Lower leg skin (tissue), 4 donors: ENCODE measurements around the gene PPP3R1. TPM values are rescaled to one million over a fixed set of nuclear protein-coding genes. Genes with fewer than 3 reads are reported as not detected.

Experiments used
- DNase-seq, 2 donors: peaks; one replicate each; pipeline ENCODE4 v3.0.0-alpha.2; 2019; ENCODE audit warnings: low spot score in 2 of 2
- H3K4me3 ChIP-seq: fragments of 200-600 bp; sonication (generic); 2 replicates; pipeline ENCODE4 v1.5.1; 2017; ENCODE audit warnings: mild to moderate bottlenecking, low read depth; ENCODE audit not compliant: poor library complexity, severe bottlenecking
- POLR2A ChIP-seq, 2 donors: fragments of 450-650 bp; IDR thresholded peaks; one replicate each; pipeline ENCODE4 v1.6.1; 2016 to 2017; ENCODE audit warnings: antibody characterized with exemption in 2 of 2, mild to moderate bottlenecking in 1 of 2, moderate library complexity in 1 of 2
- WGBS, 2 donors: methylation state at CpG; one replicate each; pipeline ENCODE4 v1.1.5; 2018; 5-methylcytosine and 5-hydroxymethylcytosine counted together
- intact Hi-C: fragments of 100-400 bp; cut with DNase I; formaldehyde crosslinking; loops from one replicate; pipeline ENCODE4 v1.15.0; 2023; ENCODE audit warnings: low total_unique reads
- total RNA-seq, 4 donors: library from RNA; depleted of rRNA; stranded (reverse); fragments of >200 nt; gene quantifications; one replicate each; pipeline ENCODE4 v1.1.0, GENCODE V29; 2016
- TF ChIP-seq, protein P1 (sequence below), 3 donors: fragments of 450-650 bp; IDR thresholded peaks; one replicate each; pipeline ENCODE4 v1.5.1; 2016; ENCODE audit warnings: antibody characterized with exemption in 3 of 3, mild to moderate bottlenecking in 3 of 3, moderate library complexity in 2 of 3

The PPP3R1 gene
- total RNA-seq, 4 donors from 2014 or later: 31.0 to 42.4 (median 34.7) TPM

DNA sequence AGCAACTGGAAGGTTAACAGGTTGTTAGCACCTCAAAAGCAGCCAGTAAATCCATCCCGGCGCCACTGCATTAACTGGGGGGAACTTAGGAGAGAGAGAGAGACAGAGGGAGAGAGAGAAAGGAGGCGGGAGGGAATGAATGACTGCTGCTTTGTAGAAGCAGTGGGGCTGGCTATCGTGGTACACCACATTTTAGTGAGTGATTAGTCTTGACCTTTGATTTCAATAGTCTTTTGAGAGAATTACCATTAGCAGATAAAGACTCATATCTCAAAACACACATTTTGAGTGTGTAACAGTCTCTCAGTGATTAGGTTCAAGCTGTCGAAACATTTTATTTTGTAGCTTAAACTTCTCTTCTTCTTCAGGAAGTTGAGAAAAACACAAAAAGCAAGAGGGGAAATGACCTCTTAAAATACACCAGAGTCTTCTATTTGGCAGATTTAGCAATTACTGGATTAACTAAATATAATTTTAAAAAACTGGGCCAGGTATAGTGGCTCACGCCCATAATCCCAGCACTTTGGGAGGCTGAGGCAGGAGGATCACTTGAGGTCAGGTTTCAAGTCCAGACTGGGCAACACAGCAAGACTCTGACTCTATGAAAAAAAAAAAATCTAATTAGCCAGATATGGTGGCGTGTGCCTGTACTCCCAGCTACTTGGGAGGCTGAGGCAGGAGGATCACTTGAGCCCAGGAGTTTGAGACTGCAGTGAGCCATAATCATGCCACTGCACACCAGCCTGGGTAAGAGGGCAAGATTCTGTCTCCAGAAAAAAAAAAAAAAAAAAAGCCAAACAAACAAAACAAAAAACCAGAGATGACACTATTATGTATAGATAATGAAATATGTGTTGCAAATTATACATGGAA, 116.6 kb downstream of the PPP3R1 start:
- intact Hi-C loops: no loop called here
- H3K4me3 ChIP-seq: no peak overlapping the region
- no peak for DNase-seq
- WGBS, 2 donors: 74 to 84% methylated on average over 7 of the region's 7 CpGs
- TF ChIP-seq, protein P1, sequence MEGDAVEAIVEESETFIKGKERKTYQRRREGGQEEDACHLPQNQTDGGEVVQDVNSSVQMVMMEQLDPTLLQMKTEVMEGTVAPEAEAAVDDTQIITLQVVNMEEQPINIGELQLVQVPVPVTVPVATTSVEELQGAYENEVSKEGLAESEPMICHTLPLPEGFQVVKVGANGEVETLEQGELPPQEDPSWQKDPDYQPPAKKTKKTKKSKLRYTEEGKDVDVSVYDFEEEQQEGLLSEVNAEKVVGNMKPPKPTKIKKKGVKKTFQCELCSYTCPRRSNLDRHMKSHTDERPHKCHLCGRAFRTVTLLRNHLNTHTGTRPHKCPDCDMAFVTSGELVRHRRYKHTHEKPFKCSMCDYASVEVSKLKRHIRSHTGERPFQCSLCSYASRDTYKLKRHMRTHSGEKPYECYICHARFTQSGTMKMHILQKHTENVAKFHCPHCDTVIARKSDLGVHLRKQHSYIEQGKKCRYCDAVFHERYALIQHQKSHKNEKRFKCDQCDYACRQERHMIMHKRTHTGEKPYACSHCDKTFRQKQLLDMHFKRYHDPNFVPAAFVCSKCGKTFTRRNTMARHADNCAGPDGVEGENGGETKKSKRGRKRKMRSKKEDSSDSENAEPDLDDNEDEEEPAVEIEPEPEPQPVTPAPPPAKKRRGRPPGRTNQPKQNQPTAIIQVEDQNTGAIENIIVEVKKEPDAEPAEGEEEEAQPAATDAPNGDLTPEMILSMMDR (IDR thresholded peaks at IDR 0.05): no peak
- TF ChIP-seq POLR2A (IDR thresholded peaks at IDR 0.05): no peak

GRCh38 chr2:68134554-68134953, 117.8 kb downstream of the PPP3R1 start:
- no peak overlapping the region for H3K4me3 ChIP-seq
- no peak for TF ChIP-seq POLR2A (IDR thresholded peaks at IDR 0.05)
- TF ChIP-seq, protein P1 (IDR thresholded peaks at IDR 0.05): no peak
- intact Hi-C loops: no loop called here
- WGBS, 2 donors: 86 to 90% methylated on average over 6 of the region's 6 CpGs
- DNase-seq: no peak

DNA sequence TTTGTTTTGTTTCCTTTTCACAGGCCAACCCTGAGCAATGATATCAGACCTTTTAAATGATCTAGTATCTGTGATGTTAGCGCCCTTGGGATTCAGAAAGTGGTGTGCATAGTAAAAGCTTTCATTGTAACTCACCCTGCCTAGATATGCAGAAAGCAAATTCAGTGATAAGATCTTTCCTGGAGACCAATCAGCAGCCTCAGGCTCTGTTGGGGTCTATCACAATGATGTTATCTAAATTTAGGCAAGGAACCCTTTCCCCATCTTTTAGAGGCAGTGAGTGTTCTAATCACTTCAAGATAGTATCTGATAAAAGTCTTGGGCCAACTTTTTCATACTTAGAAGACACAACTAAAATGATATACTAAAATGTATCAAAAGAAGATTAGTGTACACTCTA, 118.2 kb downstream of the PPP3R1 start:
- TF ChIP-seq, protein P1 (IDR thresholded peaks at IDR 0.05): no peak
- no peak for TF ChIP-seq POLR2A (IDR thresholded peaks at IDR 0.05)
- WGBS, 2 donors: 87 to 96% methylated on average over 1 of the region's 1 CpG

More for the DNA sequence above, 118.2 kb downstream of the PPP3R1 start:
- H3K4me3 ChIP-seq: no peak overlapping the region
- intact Hi-C loops: no loop called here
- no peak for DNase-seq

Other genes starting within 250 kb of the PPP3R1 start
- 10 to 100 TPM in 3 of 4 donors, 1 to 10 TPM in 1; 8.0 to 30.3 (median 14.7) TPM for gene C1D, start 189.5 kb downstream of the PPP3R1 start, total RNA-seq
- 10 to 100 TPM in 3 of 4 donors, 1 to 10 TPM in 1; 7.8 to 18.5 (median 13.8) TPM for gene PNO1, start 94.6 kb downstream of the PPP3R1 start, total RNA-seq
- gene CNRIP1, start 67.4 kb upstream of the PPP3R1 start, total RNA-seq: 10 to 100 TPM in 1 of 4 donors, 1 to 10 TPM in 3; 5.7 to 12.8 (median 7.8) TPM
- gene PLEK, start 112.8 kb upstream of the PPP3R1 start, total RNA-seq: 1 to 10 TPM; 1.3 to 3.0 (median 2.2) TPM
- gene FBXO48, start 214.8 kb upstream of the PPP3R1 start, total RNA-seq: 1 to 10 TPM in 3 of 4 donors, under 1 TPM in 1; 0.98 to 2.2 (median 1.7) TPM
- 10 to 100 TPM in 2 of 4 donors, 1 to 10 TPM in 2; 7.5 to 12.9 (median 9.5) TPM for gene APLF, start 215.1 kb upstream of the PPP3R1 start, total RNA-seq